ENCODE measurements around the gene SMTNL2. TPM values are rescaled to one million over a fixed set of nuclear protein-coding genes. Genes with fewer than 3 reads are reported as not detected.

The SMTNL2 gene
- total RNA-seq, 2 experiments from 2014 or later = not detected

- ChIA-PET POLR2A (no interaction called here), CTCF (no interaction called here)
- Mint-ChIP-seq H3K27ac (no peak overlapping the region), H3K4me1 (ENCODE audit: low read depth) (no peaks in the 10 kb centered on the region), H3K4me3 (no peak overlapping the region), H3K27me3 (peaks cover 34% of the 10 kb centered on the region), H3K36me3 (ENCODE audit: low read depth) (no peaks in the 10 kb centered on the region), H3K9me3 (no peaks in the 10 kb centered on the region)
- Histone ChIP-seq H3K36me3 (ENCODE audit: insufficient read depth, low read length) (no peaks in the 10 kb centered on the region), H3K27ac (ENCODE audit: low read depth in 1 of 2, low read length in 2 of 2) (no peak overlapping the region), H3K27me3 (ENCODE audit: control insufficient read depth in 1 of 2, insufficient read depth in 2 of 2, low read length in 2 of 2) (peaks cover 0 to 13% of the 10 kb centered on the region in 2 experiments), H3K4me3 (ENCODE audit: low read length) (no peak overlapping the region), H3K9me3 (ENCODE audit: control insufficient read depth in 1 of 2, insufficient read depth in 1 of 2, low read length in 2 of 2) (no peaks in the 10 kb centered on the region), H3K4me1 (ENCODE audit: insufficient read depth, low read length) (no peaks in the 10 kb centered on the region)
- TF ChIP-seq CTCF (IDR thresholded peaks at IDR 0.05) = no peak
- intact Hi-C loops (cut with DNase I, micrococcal nuclease) = no loop called here
- ATAC-seq (ENCODE audit: poor library complexity) (no peak), DNase-seq (no peak)
Observed at GRCh38 chr17:4607261-4607741, 23.0 kb downstream of the SMTNL2 start.

- Histone ChIP-seq H3K36me3 (ENCODE audit: insufficient read depth, low read length) (no peaks in the 10 kb centered on the region), H3K4me1 (ENCODE audit: insufficient read depth, low read length) (no peaks in the 10 kb centered on the region), H3K4me3 (ENCODE audit: low read length) (no peak overlapping the region), H3K27me3 (ENCODE audit: control insufficient read depth in 1 of 2, insufficient read depth in 2 of 2, low read length in 2 of 2) (peaks cover 0 to 13% of the 10 kb centered on the region in 2 experiments), H3K27ac (ENCODE audit: low read depth in 1 of 2, low read length in 2 of 2) (no peak overlapping the region), H3K9me3 (ENCODE audit: control insufficient read depth in 1 of 2, insufficient read depth in 1 of 2, low read length in 2 of 2) (no peaks in the 10 kb centered on the region)
- no peak overlapping the region for H3K4me3 Mint-ChIP-seq
- no peak overlapping the region for H3K27ac Mint-ChIP-seq
- CTCF ChIA-PET = no interaction called here
- TF ChIP-seq CTCF (IDR thresholded peaks at IDR 0.05) = no peak
- no peaks in the 10 kb centered on the region for H3K9me3 Mint-ChIP-seq
- intact Hi-C loops (cut with DNase I, micrococcal nuclease) = no loop called here
- H3K27me3 Mint-ChIP-seq = peaks cover 34% of the 10 kb centered on the region
- H3K36me3 Mint-ChIP-seq (ENCODE audit: low read depth) = no peaks in the 10 kb centered on the region
- no peaks in the 10 kb centered on the region for H3K4me1 Mint-ChIP-seq (ENCODE audit: low read depth)
- ATAC-seq (ENCODE audit: poor library complexity) = no peak
- DNase-seq = peak in 2 of 14 experiments; percentile 29 to 42
- POLR2A ChIA-PET = no interaction called here
Observed at GRCh38 chr17:4607773-4608187, 23.5 kb downstream of the SMTNL2 start.

GRCh38 chr17:4609761-4610160 lies 25.4 kb downstream of the SMTNL2 start:
- no peaks in the 10 kb centered on the region for H3K36me3 Mint-ChIP-seq (ENCODE audit: low read depth)
- ATAC-seq (ENCODE audit: poor library complexity) (no peak), DNase-seq (no peak)
- H3K27me3 Mint-ChIP-seq = peaks cover 27% of the 10 kb centered on the region
- no peak for TF ChIP-seq CTCF (IDR thresholded peaks at IDR 0.05)
- Histone ChIP-seq H3K27ac (ENCODE audit: low read depth in 1 of 2, low read length in 2 of 2) (no peak overlapping the region), H3K4me3 (ENCODE audit: low read length) (no peak overlapping the region), H3K36me3 (ENCODE audit: insufficient read depth, low read length) (no peaks in the 10 kb centered on the region), H3K4me1 (ENCODE audit: insufficient read depth, low read length) (no peaks in the 10 kb centered on the region), H3K27me3 (ENCODE audit: control insufficient read depth in 1 of 2, insufficient read depth in 2 of 2, low read length in 2 of 2) (peaks cover 0 to 13% of the 10 kb centered on the region in 2 experiments), H3K9me3 (ENCODE audit: control insufficient read depth in 1 of 2, insufficient read depth in 1 of 2, low read length in 2 of 2) (no peaks in the 10 kb centered on the region)
- no peak overlapping the region for H3K4me3 Mint-ChIP-seq
- intact Hi-C loops (cut with DNase I, micrococcal nuclease) = no loop called here
- H3K4me1 Mint-ChIP-seq (ENCODE audit: low read depth) = no peaks in the 10 kb centered on the region
- CTCF ChIA-PET = no interaction called here
- POLR2A ChIA-PET = no interaction called here
- H3K9me3 Mint-ChIP-seq = no peaks in the 10 kb centered on the region
- H3K27ac Mint-ChIP-seq = no peak overlapping the region
